Fibroblast of skin of back (primary cell): ENCODE data around the gene KCNN2.
"Not testable (repeated sequence)": the region's sequence is repeated elsewhere in the genome, so short reads cannot be mapped to it uniquely, and the experiment has no call there.

ENCODE experiments used
- DNase-seq: peaks from one replicate; pipeline ENCODE4 v3.0.0-alpha.2; 2013

Gene KCNN2

GRCh38 chr5:114427204-114427603 is 65.3 kb downstream of the KCNN2 start:
- no peak for DNase-seq

- DNase-seq: no peak
Measured at GRCh38 chr5:114430532-114430931, 68.7 kb downstream of the KCNN2 start.

- not testable (repeated sequence) for DNase-seq
Measured at GRCh38 chr5:114432684-114433083, 70.8 kb downstream of the KCNN2 start.

- DNase-seq: no peak
Measured at GRCh38 chr5:114434396-114435219, 72.7 kb downstream of the KCNN2 start.

GRCh38 chr5:114435220-114435481 is 73.3 kb downstream of the KCNN2 start:
- DNase-seq: no peak

GRCh38 chr5:114435885-114436299 is 74.0 kb downstream of the KCNN2 start:
- DNase-seq: no peak

GRCh38 chr5:114437936-114438335 is 76.1 kb downstream of the KCNN2 start:
- no peak for DNase-seq

- no peak for DNase-seq
Measured at GRCh38 chr5:114438471-114438870, 76.6 kb downstream of the KCNN2 start.

GRCh38 chr5:114447084-114447773 is 85.4 kb downstream of the KCNN2 start:
- DNase-seq: peak; percentile 5

- DNase-seq: peak; percentile 58
Measured at GRCh38 chr5:114448481-114448880, 86.6 kb downstream of the KCNN2 start.

- DNase-seq: peak; percentile 63
Measured at GRCh38 chr5:114449860-114450421, 88.1 kb downstream of the KCNN2 start.

GRCh38 chr5:114450437-114450836 is 88.6 kb downstream of the KCNN2 start:
- DNase-seq: peak; percentile 40

- DNase-seq: no peak
Measured at GRCh38 chr5:114458726-114459125, 96.9 kb downstream of the KCNN2 start.

- peak; percentile 8 for DNase-seq
Measured at GRCh38 chr5:114467171-114467570, 105.3 kb downstream of the KCNN2 start.

- no peak for DNase-seq
Measured at GRCh38 chr5:114467729-114468128, 105.9 kb downstream of the KCNN2 start.

- no peak for DNase-seq
Measured at GRCh38 chr5:114469372-114469771, 107.5 kb downstream of the KCNN2 start.

GRCh38 chr5:114471529-114471928 is 109.7 kb downstream of the KCNN2 start:
- no peak for DNase-seq

GRCh38 chr5:114473541-114473940 is 111.7 kb downstream of the KCNN2 start:
- no peak for DNase-seq

GRCh38 chr5:114477816-114478334 is 116.0 kb downstream of the KCNN2 start:
- no peak for DNase-seq

- DNase-seq: no peak
Measured at GRCh38 chr5:114500756-114501155, 138.9 kb downstream of the KCNN2 start.

GRCh38 chr5:114504560-114504959 is 142.7 kb downstream of the KCNN2 start:
- DNase-seq: no peak

GRCh38 chr5:114524221-114524620 is 162.4 kb downstream of the KCNN2 start:
- no peak for DNase-seq

GRCh38 chr5:114544561-114544960 is 182.7 kb downstream of the KCNN2 start:
- DNase-seq: no peak
